Measurements from ENCODE around the gene PLEKHA7. TPM values are rescaled to one million over a fixed set of nuclear protein-coding genes. Genes with fewer than 3 reads are reported as not detected.

Gene PLEKHA7
- total and polyA plus RNA-seq, 2 of the 8 experiments (the other 6 are each of a cell fraction or from before 2014, with no cell fraction given): 11.4 to 25.6 TPM

DNA sequence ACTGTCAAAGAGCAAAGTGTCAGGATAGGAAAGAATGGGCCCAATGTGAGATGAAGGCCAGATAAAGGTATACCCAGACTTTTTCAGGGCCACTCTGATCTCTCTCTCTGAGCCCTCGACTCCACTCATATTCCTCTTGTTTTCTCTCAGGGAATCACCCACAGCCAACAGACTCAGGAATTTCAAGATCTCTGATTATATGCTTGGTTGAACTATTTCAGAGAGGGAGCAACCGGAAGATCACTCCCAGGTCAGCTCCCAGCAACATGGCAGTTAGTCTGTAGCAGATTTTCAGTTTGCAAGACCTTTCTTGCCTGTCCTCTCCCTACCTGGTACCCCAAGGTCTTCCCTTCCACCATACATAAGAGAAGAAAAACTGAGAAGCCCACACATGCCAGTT lies 173.3 kb downstream of the PLEKHA7 start:
- ChIA-PET POLR2A (ENCODE audit: partially characterized antibody) (no interaction called here), CTCF (ENCODE audit: partially characterized antibody) (interaction anchor here (0.8 to 1.0 kb wide), 3 partner anchors 13 to 34 kb away, joined by 3 to 4 read pairs (median 3); no protein-coding TSS in a partner anchor)
- no peak overlapping the region for H3K4ac ChIP-seq (replicated peaks; ENCODE audit: insufficient read length, low read depth, low read length)

More for the DNA sequence above, 173.3 kb downstream of the PLEKHA7 start:
- Histone ChIP-seq H3K9me3 (ENCODE audit: insufficient read depth in 2 of 2, low read depth in 1 of 2, low read length in 1 of 2) (no peaks in the 10 kb centered on the region), H3K4me2 (ENCODE audit: insufficient read depth in 1 of 2, low read depth in 2 of 2, low read length in 2 of 2) (no peak overlapping the region), H2BK120ac (replicated peaks; ENCODE audit: low read depth, low read length) (no peak overlapping the region), H3K27me3 (replicated peaks in 1 of 4; ENCODE audit: control insufficient read depth in 3 of 4, extremely low read depth in 1 of 4, insufficient read depth in 3 of 4, low read length in 3 of 4) (no peaks in the 10 kb centered on the region), H4K20me1 (replicated peaks in 1 of 2; ENCODE audit: control insufficient read depth in 1 of 2, insufficient read depth in 2 of 2, low read length in 2 of 2) (no peaks in the 10 kb centered on the region), H2BK12ac (ENCODE audit: low read depth, low read length) (no peak overlapping the region), H3K79me2 (ENCODE audit: control insufficient read depth in 1 of 2, insufficient read depth in 2 of 2, low read length in 2 of 2) (no peaks in the 10 kb centered on the region), H3K36me3 (ENCODE audit: control insufficient read depth in 2 of 4, insufficient read depth in 4 of 4, low read length in 3 of 4) (peaks cover 0 to 10% (median 2%) of the 10 kb centered on the region in 4 experiments; a peak in 2 of 8 replicates), H3K9ac (replicated peaks in 1 of 4; ENCODE audit: extremely low read depth in 1 of 4, low read depth in 3 of 4, low read length in 3 of 4) (no peak overlapping the region), H3K14ac (ENCODE audit: insufficient read length) (no peak overlapping the region), H3K56ac (replicated peaks; ENCODE audit: insufficient read length, low read depth, low read length) (no peak overlapping the region), H3K18ac (ENCODE audit: extremely low read depth, low read length) (no peak overlapping the region), H4K8ac (ENCODE audit: extremely low read depth, insufficient read depth, low read length) (no peak overlapping the region), H2AFZ (ENCODE audit: low read length) (no peak overlapping the region), H2BK20ac (ENCODE audit: low read length) (no peak overlapping the region), H4K5ac (ENCODE audit: insufficient read length, low read depth, low read length) (no peak overlapping the region), H2BK5ac (ENCODE audit: low read depth, low read length) (no peak overlapping the region), H3K23me2 (ENCODE audit: low read depth, low read length) (no peaks in the 10 kb centered on the region), H3K4me1 (replicated peaks in 1 of 4; ENCODE audit: control insufficient read depth in 3 of 4, insufficient read depth in 4 of 4, low read length in 3 of 4) (no peaks in the 10 kb centered on the region), H2BK15ac (ENCODE audit: low read length) (no peak overlapping the region), H3K23ac (ENCODE audit: insufficient read length) (no peak overlapping the region), H4K91ac (replicated peaks; ENCODE audit: insufficient read length, low read length) (no peak overlapping the region), H3K27ac (ENCODE audit: low read depth, low read length) (no peak overlapping the region), H3K79me1 (ENCODE audit: low read depth, low read length) (no peaks in the 10 kb centered on the region; the same call in 1 of the 2 replicates), H3K4me3 (ENCODE audit: extremely low read depth in 1 of 4, insufficient read depth in 2 of 4, low read depth in 3 of 4, low read length in 4 of 4) (no peak overlapping the region), H2AK5ac (ENCODE audit: low read depth, low read length) (no peak overlapping the region)
- DNase-seq (ENCODE audit: low read depth in 1 of 2, low spot score in 2 of 2) (no peak), FAIRE-seq (no peak)
- TF ChIP-seq SP1 (IDR thresholded peaks at IDR 0.05; ENCODE audit: low read depth, low read length) (no peak), SIX5 (IDR thresholded peaks at IDR 0.05; ENCODE audit: low read depth, low read length) (no peak)
- WGBS, 2 experiments (ENCODE audit: extremely low coverage in 1 of 2, insufficient coverage in 1 of 2, insufficient read length in 1 of 2, insufficient replicate concordance in 2 of 2, low coverage in 1 of 2, low lambda C conversion rate in 2 of 2, missing lambda C conversion rate in 1 of 2): 81% methylated on average over 2 of the region's 2 CpGs; no CpG with 5 or more reads in 1 of the 2 experiments
